AG10803 (cell line): Measurements from ENCODE around the gene PTPN5.

ENCODE experiments used
- DNase-seq: peaks from one replicate; pipeline ENCODE4 v3.0.0; 2010; ENCODE audit warnings: low read depth
- H3K4me3 ChIP-seq: 2 replicates; pipeline ENCODE4 v1.5.1; 2011; ENCODE audit warnings: mild to moderate bottlenecking, low read length, control low read depth
- TF ChIP-seq, protein P1 (sequence below): conservative IDR thresholded peaks from 2 replicates; pipeline ENCODE4 v1.5.1; 2011; ENCODE audit warnings: mild to moderate bottlenecking, low read length, control low read depth, inconsistent platforms

PTPN5 gene

DNA sequence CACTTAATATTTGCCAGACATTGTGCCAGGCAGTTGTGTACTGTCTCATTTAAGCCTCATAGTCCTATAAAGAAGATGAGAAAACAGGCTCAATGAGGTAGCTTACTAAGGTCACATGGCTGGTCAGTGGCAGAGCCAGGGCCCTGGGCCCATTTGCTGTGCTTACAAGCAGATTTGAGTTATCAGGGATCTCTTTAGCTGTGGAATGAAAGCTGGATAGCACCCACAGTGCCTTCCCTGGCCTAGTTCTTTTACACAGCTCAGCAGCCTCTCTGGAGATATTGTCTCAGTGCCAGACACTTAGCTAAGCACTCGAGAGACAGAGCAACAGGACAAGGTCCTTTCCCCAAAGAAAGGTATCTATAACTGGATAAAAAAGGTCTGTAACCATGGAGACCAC is 86.9 kb downstream of the PTPN5 start:
- TF ChIP-seq, protein P1, sequence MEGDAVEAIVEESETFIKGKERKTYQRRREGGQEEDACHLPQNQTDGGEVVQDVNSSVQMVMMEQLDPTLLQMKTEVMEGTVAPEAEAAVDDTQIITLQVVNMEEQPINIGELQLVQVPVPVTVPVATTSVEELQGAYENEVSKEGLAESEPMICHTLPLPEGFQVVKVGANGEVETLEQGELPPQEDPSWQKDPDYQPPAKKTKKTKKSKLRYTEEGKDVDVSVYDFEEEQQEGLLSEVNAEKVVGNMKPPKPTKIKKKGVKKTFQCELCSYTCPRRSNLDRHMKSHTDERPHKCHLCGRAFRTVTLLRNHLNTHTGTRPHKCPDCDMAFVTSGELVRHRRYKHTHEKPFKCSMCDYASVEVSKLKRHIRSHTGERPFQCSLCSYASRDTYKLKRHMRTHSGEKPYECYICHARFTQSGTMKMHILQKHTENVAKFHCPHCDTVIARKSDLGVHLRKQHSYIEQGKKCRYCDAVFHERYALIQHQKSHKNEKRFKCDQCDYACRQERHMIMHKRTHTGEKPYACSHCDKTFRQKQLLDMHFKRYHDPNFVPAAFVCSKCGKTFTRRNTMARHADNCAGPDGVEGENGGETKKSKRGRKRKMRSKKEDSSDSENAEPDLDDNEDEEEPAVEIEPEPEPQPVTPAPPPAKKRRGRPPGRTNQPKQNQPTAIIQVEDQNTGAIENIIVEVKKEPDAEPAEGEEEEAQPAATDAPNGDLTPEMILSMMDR, result no peak
- DNase-seq, result no peak
- H3K4me3 ChIP-seq, result no peak overlapping the region

DNA sequence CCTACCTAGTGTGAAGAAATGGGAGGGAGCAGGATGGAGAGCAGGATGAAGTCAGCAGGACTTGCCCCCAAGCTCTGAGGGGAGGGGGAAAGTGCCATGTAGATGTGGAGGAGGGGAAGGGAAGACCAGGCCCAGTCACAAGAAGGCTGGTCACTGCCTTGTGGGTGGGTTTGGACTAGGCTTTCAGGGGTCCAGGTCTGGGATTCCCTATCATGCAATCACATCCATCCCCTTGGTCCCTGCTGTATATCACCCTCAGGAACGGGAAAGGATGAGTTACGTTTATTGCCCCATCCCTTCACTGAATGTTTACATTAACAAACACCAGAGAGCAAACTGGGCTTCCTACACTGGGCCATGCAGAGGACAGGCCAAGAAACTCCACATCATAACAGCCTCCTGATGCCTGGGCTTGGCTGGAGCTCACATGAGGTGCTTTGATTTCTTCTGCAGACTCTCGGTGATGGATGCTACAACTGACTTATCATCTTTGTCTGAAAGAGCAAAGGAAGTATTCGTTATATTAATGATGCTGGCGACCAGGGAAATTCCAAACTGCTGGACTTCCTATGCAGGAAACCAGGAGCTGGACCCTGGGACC is 87.5 kb downstream of the PTPN5 start:
- TF ChIP-seq, protein P1, result no peak
- H3K4me3 ChIP-seq, result no peak overlapping the region
- no peak for DNase-seq

DNA sequence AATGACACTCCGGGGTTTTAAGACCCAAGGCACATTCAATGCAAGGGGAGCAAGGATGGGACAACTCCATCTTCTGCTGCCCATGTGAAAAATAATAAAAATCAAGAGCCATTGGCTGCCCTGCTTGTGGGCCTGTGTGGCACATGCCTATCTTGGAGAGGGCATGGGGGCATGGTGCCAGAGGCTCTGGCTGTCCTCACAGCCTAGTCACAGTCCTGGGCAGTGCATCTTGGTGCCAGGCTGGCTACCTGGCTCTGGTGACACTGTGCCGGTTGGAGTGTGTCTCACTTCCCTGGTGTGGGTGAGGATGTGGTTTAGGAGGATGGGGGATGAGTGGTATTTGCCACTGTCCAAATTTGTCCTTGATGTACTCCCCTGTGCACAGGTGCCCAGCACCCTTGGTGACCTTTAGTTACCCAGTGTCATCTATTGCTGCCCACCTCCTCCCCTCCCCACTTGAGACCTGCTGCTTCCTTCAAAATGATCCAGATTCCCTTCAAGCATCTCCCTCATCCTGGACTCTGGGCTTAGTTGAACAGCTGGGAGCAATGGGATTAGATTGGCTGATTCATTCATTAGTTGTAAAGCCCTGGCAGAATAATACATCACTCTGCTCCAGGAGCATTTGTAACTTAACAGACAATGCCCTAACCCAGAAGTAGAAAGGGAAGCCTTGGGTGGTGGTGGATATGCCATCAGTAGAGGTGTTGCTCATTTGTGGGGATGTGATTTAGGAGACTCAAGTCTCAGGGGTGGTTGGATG is 88.4 kb downstream of the PTPN5 start:
- H3K4me3 ChIP-seq, result no peak overlapping the region
- DNase-seq, result no peak
- TF ChIP-seq, protein P1, result no peak

DNA sequence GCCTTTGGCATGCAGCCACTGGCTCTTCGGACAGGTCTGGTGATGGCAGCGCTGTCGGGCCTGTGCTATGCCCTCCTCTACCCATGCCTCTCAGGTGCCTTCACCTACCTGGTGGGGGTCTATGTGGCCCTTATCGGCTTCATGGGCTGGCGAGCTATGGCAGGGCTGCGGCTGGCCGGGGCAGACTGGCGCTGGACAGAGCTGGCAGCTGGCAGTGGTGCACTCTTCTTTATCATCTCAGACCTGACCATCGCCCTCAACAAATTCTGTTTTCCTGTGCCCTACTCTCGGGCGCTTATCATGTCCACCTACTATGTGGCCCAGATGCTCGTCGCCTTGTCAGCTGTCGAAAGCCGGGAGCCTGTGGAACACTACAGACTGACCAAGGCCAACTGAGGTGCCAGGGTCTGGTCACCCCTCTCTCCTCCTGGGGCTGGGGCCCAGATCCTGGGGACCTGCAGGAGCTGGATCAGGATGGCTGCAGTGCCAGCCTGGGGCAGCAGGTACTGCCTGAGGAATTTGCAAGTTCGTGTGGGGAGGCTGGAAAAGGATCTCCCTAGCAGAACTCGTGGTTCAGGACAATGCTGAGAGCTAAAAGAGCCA is 89.9 kb downstream of the PTPN5 start:
- DNase-seq, result no peak
- TF ChIP-seq, protein P1, result no peak
- H3K4me3 ChIP-seq, result no peak overlapping the region

DNA sequence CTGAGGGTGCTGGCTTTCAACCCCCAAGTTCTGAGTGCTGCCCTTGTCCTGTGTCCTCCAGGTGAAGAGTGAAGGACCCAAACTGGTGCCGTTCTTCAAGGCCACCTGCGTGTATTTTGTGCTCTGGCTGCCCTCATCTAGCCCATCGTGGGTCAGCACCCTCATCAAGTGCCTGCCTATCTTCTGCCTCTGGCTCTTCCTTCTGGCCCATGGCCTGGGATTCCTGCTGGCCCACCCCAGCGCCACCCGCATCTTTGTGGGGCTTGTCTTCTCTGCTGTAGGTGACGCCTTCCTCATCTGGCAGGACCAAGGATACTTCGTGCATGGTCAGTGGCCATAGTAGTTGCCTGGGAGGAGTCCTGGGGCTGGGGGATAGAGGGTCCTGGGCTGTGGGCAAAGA is 90.7 kb downstream of the PTPN5 start:
- no peak for DNase-seq
- H3K4me3 ChIP-seq, result no peak overlapping the region
- TF ChIP-seq, protein P1, result no peak

DNA sequence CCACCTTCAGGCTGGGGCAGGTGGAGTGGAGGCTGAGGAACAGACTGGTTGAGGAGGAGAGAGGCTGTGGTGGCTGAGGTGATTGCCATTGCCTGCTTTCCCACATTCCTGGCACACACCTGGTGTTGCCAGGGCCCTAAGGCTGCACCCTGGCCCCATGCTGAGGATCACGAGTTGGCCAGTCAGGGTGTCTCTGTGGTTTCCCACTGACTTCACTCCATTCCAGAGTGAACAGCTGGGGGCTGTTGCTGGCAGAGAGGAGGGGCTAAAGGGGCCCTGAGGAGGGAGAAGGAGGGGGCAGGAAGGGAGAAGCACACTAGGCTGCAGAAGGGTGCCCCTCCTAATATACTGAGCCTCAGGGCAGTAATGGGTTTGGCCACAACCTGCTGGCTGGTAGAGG is 91.2 kb downstream of the PTPN5 start:
- TF ChIP-seq, protein P1, result no peak
- no peak overlapping the region for H3K4me3 ChIP-seq
- no peak for DNase-seq

DNA sequence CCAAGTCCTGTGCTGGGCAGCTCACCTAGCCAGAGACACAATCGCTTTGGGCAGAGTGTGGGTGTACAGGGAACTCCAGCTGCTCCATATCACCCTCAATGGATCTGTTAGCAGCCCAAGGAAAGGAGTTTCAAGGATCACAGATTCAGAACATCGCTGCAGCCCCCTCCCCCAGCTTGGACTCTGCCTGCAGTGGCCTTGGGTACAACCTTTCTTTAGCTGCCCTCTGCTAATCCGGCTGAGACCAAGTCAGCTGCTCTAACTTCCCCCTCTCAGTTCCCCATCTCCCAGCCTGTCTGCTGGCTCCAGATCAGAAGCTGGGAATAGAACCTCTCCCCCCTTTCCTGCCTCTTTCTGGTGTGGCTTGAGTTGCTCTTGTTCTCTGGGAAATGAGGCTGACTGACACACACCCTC is 91.7 kb downstream of the PTPN5 start:
- no peak overlapping the region for H3K4me3 ChIP-seq
- no peak for DNase-seq
- TF ChIP-seq, protein P1, result no peak
